Osteocyte (in vitro differentiated cells): Measurements from ENCODE around the gene IMMP2L. TPM values are rescaled to one million over a fixed set of nuclear protein-coding genes. Genes with fewer than 3 reads are reported as not detected.

Experiments used
- DNase-seq: peaks from one replicate; pipeline ENCODE4 v3.0.0; 2021; ENCODE audit warnings: mixed read lengths; ENCODE audit not compliant: unreplicated experiment; ENCODE audit errors: extremely low spot score
- H3K27ac Mint-ChIP-seq: one replicate; pipeline ENCODE4 v1.8.0; 2021; ENCODE audit warnings: mild to moderate bottlenecking, mixed read lengths; ENCODE audit not compliant: unreplicated experiment
- H3K27me3 Mint-ChIP-seq: one replicate; pipeline ENCODE4 v1.8.0; 2021; ENCODE audit warnings: mixed read lengths; ENCODE audit not compliant: unreplicated experiment
- H3K36me3 Mint-ChIP-seq: one replicate; pipeline ENCODE4 v1.8.0; 2021; ENCODE audit warnings: mixed read lengths; ENCODE audit not compliant: unreplicated experiment
- H3K4me1 Mint-ChIP-seq: one replicate; pipeline ENCODE4 v1.8.0; 2021; ENCODE audit warnings: mixed read lengths; ENCODE audit not compliant: unreplicated experiment
- H3K4me3 Mint-ChIP-seq: one replicate; pipeline ENCODE4 v1.8.0; 2021; ENCODE audit warnings: mild to moderate bottlenecking, moderate library complexity, mixed read lengths; ENCODE audit not compliant: unreplicated experiment
- H3K9me3 Mint-ChIP-seq: one replicate; pipeline ENCODE4 v1.8.0; 2021; ENCODE audit warnings: mixed read lengths; ENCODE audit not compliant: unreplicated experiment
- total RNA-seq: library from RNA; stranded (reverse); gene quantifications from 2 replicates; pipeline ENCODE4 v1.2.1, GENCODE V29; 2021
- TF ChIP-seq, protein P1 (sequence below): fragments of 200-600 bp; sonication (generic); IDR thresholded peaks from 2 replicates; pipeline ENCODE4 v1.5.0; 2021; ENCODE audit warnings: antibody characterized with exemption, mild to moderate bottlenecking, moderate library complexity

The IMMP2L gene
- total RNA-seq, 1 donor from 2014 or later, result 15.6 TPM

DNA sequence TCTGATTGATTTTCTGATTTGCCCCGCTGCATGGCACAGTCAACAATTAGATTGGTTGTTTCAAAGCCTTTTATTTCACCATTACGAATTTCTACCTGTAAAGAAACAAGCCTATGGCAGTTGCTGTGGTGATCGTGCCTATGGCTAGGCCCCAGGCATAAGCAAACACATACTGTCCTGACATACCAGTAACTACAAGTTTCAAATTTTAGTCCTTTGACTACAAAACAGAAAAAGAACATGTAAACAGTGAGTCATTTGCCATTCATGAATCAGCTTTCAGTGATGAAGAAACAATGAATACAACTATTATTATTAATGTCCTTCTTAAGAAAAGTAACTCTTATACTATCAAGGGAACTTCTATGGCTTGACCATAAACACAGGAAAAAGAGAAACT, 639.4 kb downstream of the IMMP2L start:
- no peak overlapping the region for H3K4me3 Mint-ChIP-seq
- DNase-seq, result no peak
- no peaks in the 10 kb centered on the region for H3K36me3 Mint-ChIP-seq
- H3K27ac Mint-ChIP-seq, result peak overlapping the region; percentile 55
- H3K9me3 Mint-ChIP-seq, result no peaks in the 10 kb centered on the region
- H3K27me3 Mint-ChIP-seq, result no peaks in the 10 kb centered on the region
- H3K4me1 Mint-ChIP-seq, result peaks cover 30% of the 10 kb centered on the region
- TF ChIP-seq, protein P1, sequence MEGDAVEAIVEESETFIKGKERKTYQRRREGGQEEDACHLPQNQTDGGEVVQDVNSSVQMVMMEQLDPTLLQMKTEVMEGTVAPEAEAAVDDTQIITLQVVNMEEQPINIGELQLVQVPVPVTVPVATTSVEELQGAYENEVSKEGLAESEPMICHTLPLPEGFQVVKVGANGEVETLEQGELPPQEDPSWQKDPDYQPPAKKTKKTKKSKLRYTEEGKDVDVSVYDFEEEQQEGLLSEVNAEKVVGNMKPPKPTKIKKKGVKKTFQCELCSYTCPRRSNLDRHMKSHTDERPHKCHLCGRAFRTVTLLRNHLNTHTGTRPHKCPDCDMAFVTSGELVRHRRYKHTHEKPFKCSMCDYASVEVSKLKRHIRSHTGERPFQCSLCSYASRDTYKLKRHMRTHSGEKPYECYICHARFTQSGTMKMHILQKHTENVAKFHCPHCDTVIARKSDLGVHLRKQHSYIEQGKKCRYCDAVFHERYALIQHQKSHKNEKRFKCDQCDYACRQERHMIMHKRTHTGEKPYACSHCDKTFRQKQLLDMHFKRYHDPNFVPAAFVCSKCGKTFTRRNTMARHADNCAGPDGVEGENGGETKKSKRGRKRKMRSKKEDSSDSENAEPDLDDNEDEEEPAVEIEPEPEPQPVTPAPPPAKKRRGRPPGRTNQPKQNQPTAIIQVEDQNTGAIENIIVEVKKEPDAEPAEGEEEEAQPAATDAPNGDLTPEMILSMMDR, result no peak

DNA sequence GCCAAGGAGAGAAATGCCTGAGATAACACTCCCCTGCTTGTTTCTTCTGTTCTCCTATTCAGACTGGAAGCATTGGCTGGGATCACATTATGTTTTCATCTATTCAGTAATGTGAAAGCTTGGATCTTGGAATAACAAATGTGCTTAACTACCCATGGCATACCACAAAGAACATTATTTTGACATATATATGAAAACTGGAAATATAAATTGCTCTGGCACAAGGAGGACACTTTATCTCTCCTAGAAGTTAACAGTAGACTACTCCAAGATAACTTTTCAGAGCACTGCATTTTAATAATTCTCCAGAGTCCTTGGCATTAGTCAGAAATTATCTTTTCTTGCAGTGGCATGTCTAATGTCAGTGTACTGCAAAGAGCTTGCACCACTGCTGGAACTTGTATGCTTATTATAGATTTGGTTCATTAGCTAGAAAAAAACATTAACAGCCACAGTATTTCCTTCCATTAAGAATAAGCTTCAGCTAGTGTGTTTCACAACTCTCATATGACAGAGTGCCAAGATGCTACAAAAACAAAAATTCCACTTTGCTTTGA, 640.6 kb downstream of the IMMP2L start:
- Mint-ChIP-seq H3K36me3 (no peaks in the 10 kb centered on the region), H3K27ac (peak overlapping the region; percentile 55), H3K4me3 (no peak overlapping the region), H3K4me1 (peaks cover 30% of the 10 kb centered on the region), H3K27me3 (no peaks in the 10 kb centered on the region), H3K9me3 (no peaks in the 10 kb centered on the region)
- TF ChIP-seq, protein P1, result no peak
- no peak for DNase-seq

DNA sequence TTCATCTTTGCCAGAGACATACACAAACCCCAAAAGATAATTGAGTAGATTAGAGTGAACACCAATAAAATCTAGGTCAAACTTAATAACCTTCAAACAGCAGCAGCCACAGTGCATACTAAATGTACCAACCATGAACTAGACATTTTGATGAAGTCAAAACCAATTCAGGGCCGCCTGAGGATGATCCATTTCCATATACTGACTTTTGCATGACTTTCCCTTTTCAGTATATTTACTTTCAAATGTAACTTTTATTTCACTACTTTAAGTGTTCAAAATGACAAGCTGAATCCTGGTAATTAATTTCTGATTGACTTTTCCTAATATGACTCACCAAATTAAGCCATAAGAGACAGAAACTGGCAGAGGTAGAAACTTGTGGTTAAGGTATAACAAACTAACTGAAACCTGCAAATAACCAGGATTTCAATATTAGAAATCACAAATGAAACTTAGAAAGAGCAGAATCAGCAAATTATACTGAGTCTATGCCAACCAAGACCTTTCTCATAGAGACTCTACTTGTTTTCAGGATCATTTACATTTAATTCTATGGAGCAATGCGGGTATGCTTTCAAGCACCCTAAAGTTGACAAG, 643.2 kb downstream of the IMMP2L start:
- Mint-ChIP-seq H3K4me1 (peaks cover 27% of the 10 kb centered on the region), H3K27ac (no peak overlapping the region), H3K4me3 (no peak overlapping the region), H3K27me3 (no peaks in the 10 kb centered on the region), H3K9me3 (no peaks in the 10 kb centered on the region), H3K36me3 (no peaks in the 10 kb centered on the region)
- no peak for DNase-seq
- TF ChIP-seq, protein P1, result no peak

DNA sequence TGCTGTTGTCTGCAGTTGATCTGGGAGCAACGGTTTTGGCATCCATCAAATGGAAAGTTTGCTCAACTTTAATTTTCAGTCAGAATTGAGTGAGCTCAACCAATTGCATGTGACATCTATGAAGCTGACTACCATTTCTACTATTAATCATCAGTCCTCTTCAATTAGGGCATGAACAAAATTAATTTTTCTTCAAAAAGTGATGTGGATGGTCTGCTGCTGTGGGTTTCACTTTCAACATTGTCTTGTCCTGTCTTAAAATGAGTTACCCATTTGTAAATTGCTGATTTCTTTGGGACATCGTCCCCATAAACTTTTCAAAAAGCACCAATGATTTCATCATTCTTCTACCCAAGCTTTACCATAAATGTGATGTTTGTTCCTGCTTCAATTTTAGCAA, 648.0 kb downstream of the IMMP2L start:
- no peak overlapping the region for H3K27ac Mint-ChIP-seq
- TF ChIP-seq, protein P1, result no peak
- no peaks in the 10 kb centered on the region for H3K4me1 Mint-ChIP-seq
- H3K9me3 Mint-ChIP-seq, result no peaks in the 10 kb centered on the region
- no peaks in the 10 kb centered on the region for H3K36me3 Mint-ChIP-seq
- DNase-seq, result no peak
- peaks cover 3% of the 10 kb centered on the region for H3K27me3 Mint-ChIP-seq
- no peak overlapping the region for H3K4me3 Mint-ChIP-seq

DNA sequence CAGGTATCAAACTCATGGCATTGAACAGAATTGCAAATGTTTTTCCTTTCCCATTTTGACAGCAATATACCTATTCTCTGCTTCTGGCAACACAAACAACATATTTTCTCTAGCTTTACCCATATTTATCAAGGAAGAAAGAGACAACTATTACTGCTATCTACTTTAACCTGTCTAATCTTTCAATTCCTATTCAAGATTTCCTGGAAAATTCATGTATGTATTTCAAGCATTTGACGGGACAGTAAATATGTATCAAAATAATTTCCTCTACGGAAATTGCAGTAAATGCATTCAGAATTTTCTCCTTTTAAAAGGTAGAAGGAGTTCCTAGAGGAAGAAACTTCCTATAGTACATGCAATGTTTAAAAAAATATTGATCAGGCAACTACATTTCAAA, 650.7 kb downstream of the IMMP2L start:
- TF ChIP-seq, protein P1, result no peak
- no peak for DNase-seq
- Mint-ChIP-seq H3K4me1 (no peaks in the 10 kb centered on the region), H3K9me3 (no peaks in the 10 kb centered on the region), H3K36me3 (no peaks in the 10 kb centered on the region), H3K27ac (no peak overlapping the region), H3K27me3 (peaks cover 3% of the 10 kb centered on the region), H3K4me3 (no peak overlapping the region)
